ENCODE data around the gene LRRC37A.
A peak's percentile ranks its signal among the peaks of the same experiment; 100 is the strongest.
"Not testable (repeated sequence)": the region's sequence is repeated elsewhere in the genome, so short reads cannot be mapped to it uniquely, and the experiment has no call there.

The LRRC37A gene

GRCh38 chr17:46266656-46267544, 28.0 kb upstream of the LRRC37A start:
- no peak for TF ChIP-seq CTCF (IDR thresholded peaks at IDR 0.05; ENCODE audit: insufficient read depth, missing control alignments)
- peak; percentile 92 for DNase-seq (ENCODE audit: insufficient read length, low spot score)
- no peak for FAIRE-seq

GRCh38 chr17:46270032-46270431, 24.9 kb upstream of the LRRC37A start:
- FAIRE-seq, result no peak
- TF ChIP-seq CTCF (IDR thresholded peaks at IDR 0.05; ENCODE audit: insufficient read depth, missing control alignments), result no peak
- DNase-seq (ENCODE audit: insufficient read length, low spot score), result no peak

- DNase-seq (ENCODE audit: insufficient read length, low spot score) (no peak), FAIRE-seq (no peak)
- TF ChIP-seq CTCF (IDR thresholded peaks at IDR 0.05; ENCODE audit: insufficient read depth, missing control alignments), result no peak
Observed at GRCh38 chr17:46273541-46274236, 21.2 kb upstream of the LRRC37A start.

GRCh38 chr17:46274238-46274637, 20.7 kb upstream of the LRRC37A start:
- FAIRE-seq (no peak), DNase-seq (ENCODE audit: insufficient read length, low spot score) (no peak)
- no peak for TF ChIP-seq CTCF (IDR thresholded peaks at IDR 0.05; ENCODE audit: insufficient read depth, missing control alignments)

- DNase-seq (ENCODE audit: insufficient read length, low spot score); FAIRE-seq: not testable (repeated sequence)
Observed at GRCh38 chr17:46276728-46277479, 18.0 kb upstream of the LRRC37A start.

GRCh38 chr17:46281336-46281735, 13.6 kb upstream of the LRRC37A start:
- not testable (repeated sequence) for FAIRE-seq; DNase-seq (ENCODE audit: insufficient read length, low spot score)

- DNase-seq (ENCODE audit: insufficient read length, low spot score); FAIRE-seq: not testable (repeated sequence)
Observed at GRCh38 chr17:46282635-46283034, 12.3 kb upstream of the LRRC37A start.

- DNase-seq (ENCODE audit: insufficient read length, low spot score); FAIRE-seq: not testable (repeated sequence)
Observed at GRCh38 chr17:46284467-46284866, 10.5 kb upstream of the LRRC37A start.

- not testable (repeated sequence) for DNase-seq (ENCODE audit: insufficient read length, low spot score); FAIRE-seq
Observed at GRCh38 chr17:46285500-46285899, 9.4 kb upstream of the LRRC37A start.

Data from D721Med (cell line).